ENCODE measurements around the gene TBC1D5. TPM values are rescaled to one million over a fixed set of nuclear protein-coding genes. Genes with fewer than 3 reads are reported as not detected.
A peak's percentile ranks its signal among the peaks of the same experiment; 100 is the strongest.

Gene TBC1D5
- total and polyA plus RNA-seq, 2 experiments from 2014 or later: 31.0 to 69.9 TPM

DNA sequence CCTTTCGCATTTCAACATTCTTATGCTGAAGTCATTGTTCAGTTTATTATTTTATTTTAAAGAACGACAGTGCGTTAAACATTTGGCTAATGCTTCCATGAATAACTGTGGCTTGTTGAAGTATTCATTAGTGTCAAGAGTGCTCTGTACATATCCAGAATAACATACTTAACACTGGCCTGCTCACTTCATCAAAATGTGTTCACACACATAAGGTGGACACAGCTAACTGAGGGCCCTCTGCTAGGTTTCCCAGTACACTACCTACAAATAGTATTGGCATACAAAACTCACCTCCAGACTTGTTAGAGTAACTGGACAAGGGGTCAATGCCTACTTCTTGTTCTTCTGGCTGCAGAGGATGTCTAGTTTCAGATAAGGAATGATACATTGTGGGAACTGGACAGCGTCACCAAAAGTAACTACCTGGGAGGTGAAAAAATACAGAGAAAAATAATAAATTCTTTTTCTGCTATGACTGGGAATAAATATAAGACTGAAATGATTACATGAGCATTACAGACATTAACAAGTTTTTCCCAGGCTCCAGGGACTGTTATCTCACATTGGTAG, 234.2 kb downstream of the TBC1D5 start:
- Histone ChIP-seq H3K4me3 (no peak overlapping the region), H3K9me3 (ENCODE audit: low read depth) (no peaks in the 10 kb centered on the region), H3K27me3 (replicated peaks; ENCODE audit: insufficient read depth) (no peaks in the 10 kb centered on the region), H3K4me1 (ENCODE audit: insufficient read depth) (peaks cover 14% of the 10 kb centered on the region), H3K9ac (no peak overlapping the region), H3K4me2 (ENCODE audit: unreplicated experiment) (no peak overlapping the region), H4K20me1 (ENCODE audit: insufficient read depth) (no peaks in the 10 kb centered on the region), H2AFZ (no peak overlapping the region), H3K27ac (no peak overlapping the region), H3F3A (ENCODE audit: insufficient read depth) (no peaks in the 10 kb centered on the region), H3K79me2 (ENCODE audit: insufficient read depth) (no peaks in the 10 kb centered on the region), H3K36me3 (ENCODE audit: low read depth) (no peaks in the 10 kb centered on the region), H3K9me2 (ENCODE audit: insufficient read depth) (no peaks in the 10 kb centered on the region)
- no peak for TF ChIP-seq EZH2phosphoT487 (IDR thresholded peaks at IDR 0.05; ENCODE audit: insufficient read depth, low read depth)
- TF ChIP-seq EZH2 (IDR thresholded peaks at IDR 0.05; ENCODE audit: insufficient read depth, poor library complexity, severe bottlenecking): no peak
- in situ Hi-C loops (cut with MboI): no loop called here
- 99% methylated on average over 4 of the region's 4 CpGs for WGBS, 2 experiments (ENCODE audit: low coverage in 1 of 2, low lambda C conversion rate in 2 of 2, missing lambda C conversion rate in 2 of 2)
- no peak for DNase-seq

DNA sequence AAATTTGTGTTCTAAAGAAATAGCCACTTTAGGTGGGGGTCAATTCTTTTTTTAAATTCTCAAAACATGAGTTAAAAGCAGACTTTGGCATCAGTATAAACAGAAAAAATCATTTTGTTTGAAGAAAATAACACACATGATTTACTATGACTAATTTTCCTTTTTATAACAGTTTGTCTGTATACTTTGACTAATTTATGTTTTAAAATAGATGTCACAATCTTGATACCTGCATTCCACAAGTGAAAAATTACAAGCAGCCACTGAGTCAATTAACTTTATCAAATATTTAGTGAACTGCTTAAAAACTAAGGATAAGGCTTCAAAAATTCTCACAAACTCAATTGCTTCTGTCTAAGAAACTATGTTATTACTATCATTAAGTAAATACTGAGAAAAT, 235.0 kb downstream of the TBC1D5 start:
- Histone ChIP-seq H4K20me1 (ENCODE audit: insufficient read depth) (no peaks in the 10 kb centered on the region), H3K4me1 (ENCODE audit: insufficient read depth) (peaks cover 14% of the 10 kb centered on the region), H3K79me2 (ENCODE audit: insufficient read depth) (no peaks in the 10 kb centered on the region), H3K27ac (no peak overlapping the region), H2AFZ (no peak overlapping the region), H3F3A (ENCODE audit: insufficient read depth) (no peaks in the 10 kb centered on the region), H3K4me3 (no peak overlapping the region), H3K9me2 (ENCODE audit: insufficient read depth) (no peaks in the 10 kb centered on the region), H3K4me2 (ENCODE audit: unreplicated experiment) (no peak overlapping the region), H3K9me3 (ENCODE audit: low read depth) (no peaks in the 10 kb centered on the region), H3K27me3 (replicated peaks; ENCODE audit: insufficient read depth) (no peaks in the 10 kb centered on the region), H3K36me3 (ENCODE audit: low read depth) (no peaks in the 10 kb centered on the region), H3K9ac (no peak overlapping the region)
- in situ Hi-C loops (cut with MboI): no loop called here
- no peak for TF ChIP-seq EZH2 (IDR thresholded peaks at IDR 0.05; ENCODE audit: insufficient read depth, poor library complexity, severe bottlenecking)
- no peak for TF ChIP-seq EZH2phosphoT487 (IDR thresholded peaks at IDR 0.05; ENCODE audit: insufficient read depth, low read depth)
- no peak for DNase-seq

DNA sequence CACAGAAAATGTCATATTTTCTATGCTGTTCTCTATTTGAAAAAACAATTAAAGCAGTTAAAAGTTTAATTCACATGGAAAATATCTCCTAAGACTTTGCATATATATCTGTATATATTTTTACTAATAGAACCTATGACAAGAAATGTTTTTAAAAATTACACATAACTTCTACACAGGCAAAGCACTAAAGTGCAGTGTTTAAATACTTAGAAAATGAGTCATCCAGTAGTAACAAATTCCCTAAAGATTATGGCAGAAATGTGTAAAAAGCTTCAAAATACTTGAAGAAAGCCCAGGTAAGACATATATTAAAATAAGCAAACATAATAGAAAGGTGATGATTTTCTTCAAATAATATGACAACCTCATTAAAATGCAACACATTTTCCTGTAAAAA, 236.6 kb downstream of the TBC1D5 start:
- Histone ChIP-seq H3K4me2 (ENCODE audit: unreplicated experiment) (no peak overlapping the region), H3K79me2 (ENCODE audit: insufficient read depth) (no peaks in the 10 kb centered on the region), H3F3A (ENCODE audit: insufficient read depth) (no peaks in the 10 kb centered on the region), H3K27ac (no peak overlapping the region), H3K9me3 (ENCODE audit: low read depth) (no peaks in the 10 kb centered on the region), H4K20me1 (ENCODE audit: insufficient read depth) (no peaks in the 10 kb centered on the region), H3K4me1 (ENCODE audit: insufficient read depth) (peaks cover 14% of the 10 kb centered on the region), H2AFZ (no peak overlapping the region), H3K9me2 (ENCODE audit: insufficient read depth) (no peaks in the 10 kb centered on the region), H3K9ac (no peak overlapping the region), H3K27me3 (replicated peaks; ENCODE audit: insufficient read depth) (no peaks in the 10 kb centered on the region), H3K36me3 (ENCODE audit: low read depth) (no peaks in the 10 kb centered on the region), H3K4me3 (no peak overlapping the region)
- peak; percentile 63 for DNase-seq
- in situ Hi-C loops (cut with MboI): no loop called here
- TF ChIP-seq EZH2phosphoT487 (IDR thresholded peaks at IDR 0.05; ENCODE audit: insufficient read depth, low read depth) (no peak), EZH2 (IDR thresholded peaks at IDR 0.05; ENCODE audit: insufficient read depth, poor library complexity, severe bottlenecking) (no peak)

DNA sequence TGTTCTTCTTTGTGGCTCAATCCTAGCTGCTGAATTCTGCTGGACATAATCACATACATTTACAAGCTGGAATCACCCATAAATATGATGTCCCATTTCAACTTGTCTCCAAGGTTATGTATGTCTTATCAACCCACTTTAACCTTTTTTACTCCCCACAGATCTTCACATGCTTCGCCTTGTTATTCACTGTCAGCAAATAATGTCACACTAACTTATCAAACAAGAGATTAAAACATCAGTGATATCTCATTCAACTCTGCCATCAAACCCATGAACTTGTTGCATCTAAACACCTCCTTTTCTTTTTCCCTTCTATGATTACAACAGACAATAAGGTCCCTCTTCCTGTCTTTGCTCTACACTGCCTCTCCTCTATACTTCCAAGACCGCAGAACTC, 240.7 kb downstream of the TBC1D5 start:
- H2AFZ ChIP-seq: no peak overlapping the region
- in situ Hi-C loops (cut with MboI): no loop called here

DNA sequence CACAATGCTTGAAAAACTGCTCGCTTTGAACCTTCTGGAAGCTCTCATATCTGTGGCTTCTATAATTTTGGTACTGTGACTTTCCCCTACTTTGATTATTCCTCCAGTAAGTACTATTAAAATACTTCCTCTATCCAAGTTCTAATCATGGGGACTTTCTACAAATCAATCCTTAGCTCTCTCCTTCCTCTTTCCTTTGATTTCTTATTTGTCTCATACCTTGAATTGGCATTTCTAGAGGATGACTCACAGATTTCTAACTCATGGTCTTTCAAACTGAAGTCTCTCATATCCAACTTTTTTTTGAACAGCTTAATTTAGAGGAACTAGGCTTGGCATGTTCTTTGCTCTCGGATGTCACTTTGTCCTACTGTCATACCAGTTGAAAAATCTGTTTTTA, 241.8 kb downstream of the TBC1D5 start:
- no peak overlapping the region for H3K27ac ChIP-seq
- H3K9me3 ChIP-seq (ENCODE audit: low read depth): no peaks in the 10 kb centered on the region
- DNase-seq: peak; percentile 20
- H4K20me1 ChIP-seq (ENCODE audit: insufficient read depth): no peaks in the 10 kb centered on the region
- TF ChIP-seq EZH2 (IDR thresholded peaks at IDR 0.05; ENCODE audit: insufficient read depth, poor library complexity, severe bottlenecking): no peak
- no peak for TF ChIP-seq EZH2phosphoT487 (IDR thresholded peaks at IDR 0.05; ENCODE audit: insufficient read depth, low read depth)
- H3K4me3 ChIP-seq: no peak overlapping the region
- H3K4me1 ChIP-seq (ENCODE audit: insufficient read depth): peaks cover 8% of the 10 kb centered on the region
- H3K4me2 ChIP-seq (ENCODE audit: unreplicated experiment): no peak overlapping the region
- H3K27me3 ChIP-seq (replicated peaks; ENCODE audit: insufficient read depth): no peaks in the 10 kb centered on the region
- 94 to 98% methylated on average over 2 of the region's 2 CpGs for WGBS, 2 experiments (ENCODE audit: low coverage in 1 of 2, low lambda C conversion rate in 2 of 2, missing lambda C conversion rate in 2 of 2)
- H3F3A ChIP-seq (ENCODE audit: insufficient read depth): no peaks in the 10 kb centered on the region
- H3K9ac ChIP-seq: no peak overlapping the region
- in situ Hi-C loops (cut with MboI): no loop called here
- H3K9me2 ChIP-seq (ENCODE audit: insufficient read depth): no peaks in the 10 kb centered on the region
- H3K36me3 ChIP-seq (ENCODE audit: low read depth): no peaks in the 10 kb centered on the region
- H3K79me2 ChIP-seq (ENCODE audit: insufficient read depth): no peaks in the 10 kb centered on the region
- H2AFZ ChIP-seq: no peak overlapping the region

More for the DNA sequence above, 240.7 kb downstream of the TBC1D5 start:
- Histone ChIP-seq H3K27ac (no peak overlapping the region), H3K79me2 (ENCODE audit: insufficient read depth) (no peaks in the 10 kb centered on the region), H3F3A (ENCODE audit: insufficient read depth) (no peaks in the 10 kb centered on the region), H3K9me2 (ENCODE audit: insufficient read depth) (no peaks in the 10 kb centered on the region), H3K4me2 (ENCODE audit: unreplicated experiment) (no peak overlapping the region), H3K9ac (no peak overlapping the region), H3K9me3 (ENCODE audit: low read depth) (no peaks in the 10 kb centered on the region), H3K4me3 (no peak overlapping the region), H3K4me1 (ENCODE audit: insufficient read depth) (peaks cover 14% of the 10 kb centered on the region), H3K27me3 (replicated peaks; ENCODE audit: insufficient read depth) (no peaks in the 10 kb centered on the region), H3K36me3 (ENCODE audit: low read depth) (no peaks in the 10 kb centered on the region), H4K20me1 (ENCODE audit: insufficient read depth) (no peaks in the 10 kb centered on the region)
- WGBS, 2 experiments (ENCODE audit: low coverage in 1 of 2, low lambda C conversion rate in 2 of 2, missing lambda C conversion rate in 2 of 2): 96 to 100% methylated on average over 2 of the region's 2 CpGs
- DNase-seq: no peak
- TF ChIP-seq EZH2 (IDR thresholded peaks at IDR 0.05; ENCODE audit: insufficient read depth, poor library complexity, severe bottlenecking): no peak
- TF ChIP-seq EZH2phosphoT487 (IDR thresholded peaks at IDR 0.05; ENCODE audit: insufficient read depth, low read depth): no peak

Data from GM23248 (cell line).